CD4-positive, alpha-beta T cell treated with Interleukin-10 for 1 hour (primary cell): ENCODE measurements around the gene NAP1L1.

ENCODE experiments used
- DNase-seq: peaks from one replicate; pipeline ENCODE4 v3.0.0-alpha.2; 2020

The NAP1L1 gene

GRCh38 chr12:76083246-76083903 lies 1.1 kb downstream of the NAP1L1 start:
- DNase-seq, result no peak

GRCh38 chr12:76081909-76082308 lies 2.6 kb downstream of the NAP1L1 start:
- DNase-seq, result no peak

- no peak for DNase-seq
Observed at GRCh38 chr12:76080729-76081415, 3.6 kb downstream of the NAP1L1 start.

- DNase-seq, result no peak
Observed at GRCh38 chr12:76080017-76080728, 4.3 kb downstream of the NAP1L1 start.

GRCh38 chr12:76078748-76079147 lies 5.7 kb downstream of the NAP1L1 start:
- DNase-seq, result no peak

GRCh38 chr12:76075448-76075847 lies 9.0 kb downstream of the NAP1L1 start:
- no peak for DNase-seq

- no peak for DNase-seq
Observed at GRCh38 chr12:76074701-76075336, 9.7 kb downstream of the NAP1L1 start.

- DNase-seq, result no peak
Observed at GRCh38 chr12:76073561-76073960, 10.9 kb downstream of the NAP1L1 start.

- DNase-seq, result no peak
Observed at GRCh38 chr12:76072568-76072967, 11.9 kb downstream of the NAP1L1 start.

- DNase-seq, result no peak
Observed at GRCh38 chr12:76069339-76069738, 15.1 kb downstream of the NAP1L1 start.

- DNase-seq, result no peak
Observed at GRCh38 chr12:76065917-76066316, 18.6 kb downstream of the NAP1L1 start.

- no peak for DNase-seq
Observed at GRCh38 chr12:76064904-76065303, 19.6 kb downstream of the NAP1L1 start.

GRCh38 chr12:76060111-76060510 lies 24.4 kb downstream of the NAP1L1 start:
- DNase-seq, result no peak

- DNase-seq, result no peak
Observed at GRCh38 chr12:76057326-76057725, 27.2 kb downstream of the NAP1L1 start.

GRCh38 chr12:76055393-76055792 lies 29.1 kb downstream of the NAP1L1 start:
- DNase-seq, result no peak

- DNase-seq, result no peak
Observed at GRCh38 chr12:76049575-76050251, 34.8 kb downstream of the NAP1L1 start.

- no peak for DNase-seq
Observed at GRCh38 chr12:76047742-76048141, 36.7 kb downstream of the NAP1L1 start.

GRCh38 chr12:76047060-76047459 lies 37.4 kb downstream of the NAP1L1 start:
- DNase-seq, result no peak

- DNase-seq, result no peak
Observed at GRCh38 chr12:76043377-76043776, 41.1 kb downstream of the NAP1L1 start.

- no peak for DNase-seq
Observed at GRCh38 chr12:76042147-76042546, 42.3 kb downstream of the NAP1L1 start.

GRCh38 chr12:76041406-76041805 lies 43.1 kb downstream of the NAP1L1 start:
- DNase-seq, result no peak

GRCh38 chr12:76040461-76040860 lies 44.0 kb downstream of the NAP1L1 start:
- no peak for DNase-seq

- DNase-seq, result no peak
Observed at GRCh38 chr12:76038176-76038575, 46.3 kb downstream of the NAP1L1 start.
